ENCODE measurements around the gene WFS1. TPM values are rescaled to one million over a fixed set of nuclear protein-coding genes. Genes with fewer than 3 reads are reported as not detected.

WFS1 gene
- 17.6 and 18.7 TPM in 2 replicates for total RNA-seq

GRCh38 chr4:6269616-6270511, at the start of gene WFS1:
Gene WFS1, plus strand, starts transcription at chr4:6269850. Its CDS starts 7,606 bp downstream, at chr4:6277456.

Other genes starting within 250 kb of the WFS1 start
- gene JAKMIP1, start 69.3 kb upstream of the WFS1 start, total RNA-seq = not detected in 2 replicates
- gene PPP2R2C, start 202.8 kb downstream of the WFS1 start, total RNA-seq = under 0.01 and 0.13 TPM in 2 replicates

Data from articular chondrocyte of knee joint (primary cell).